HepG2 (cell line): ENCODE data around the gene ZNF506. TPM values are rescaled to one million over a fixed set of nuclear protein-coding genes. Genes with fewer than 3 reads are reported as not detected.

Source experiments
- ATAC-seq: fragments of 200-7000 bp; cut with Tn5 transposase; 3 replicates; pipeline ENCODE4 v1.9.1; 2020; ENCODE audit warnings: mild to moderate bottlenecking, moderate library complexity
- BruUV-seq: library from RNA; stranded (reverse); fragments of 400-500 nt; replicated peaks from 2 replicates; lab custom pipeline; 2021; lab: Mats Ljungman, UMichigan
- CTCF ChIA-PET: fragments of 300-600 bp; formaldehyde crosslinking; extraction: SDS; loops from one replicate; lab custom pipeline; 2021; ENCODE audit warnings: low total read pairs, inconsistent platforms, low intra/inter-chr PET ratio; lab: Yijun Ruan, JAX
- POLR2A ChIA-PET: fragments of 350-600 bp; sonication (Branson Sonifier 250); formaldehyde crosslinking; loops from one replicate; lab custom pipeline; 2020; ENCODE audit warnings: antibody characterized with exemption, inconsistent platforms; lab: Yijun Ruan, JAX
- DNase-seq: peaks from one replicate; pipeline ENCODE4 v3.0.0-alpha.2; 2015; ENCODE audit warnings: low spot score
- FAIRE-seq: peaks from 3 replicates; lab custom pipeline; 2011; peaks lifted over from hg19 to GRCh38; lab: Jason Lieb, UNC
- H2AFZ ChIP-seq: one replicate; pipeline ENCODE4 v1.6.1; 2011; ENCODE audit warnings: low read length, inconsistent platforms
- H3K27ac ChIP-seq: fragments of 300-600 bp; 3 replicates; pipeline ENCODE4 v1.8.0; 2011; ENCODE audit warnings: mixed run types, mild to moderate bottlenecking, mixed read lengths, low read length, inconsistent platforms; ENCODE audit not compliant: insufficient read depth; ENCODE audit errors: extremely low read length
- H3K27me3 ChIP-seq, 2 experiments: fragments of 200-600 bp in 1 of 2; 2 replicates in 1 of 2; 3 replicates in 1 of 2; pipeline versions ENCODE4 v1.6.0 to v1.8.0; 2011; ENCODE audit warnings: low read length in 2 of 2, mild to moderate bottlenecking in 2 of 2, moderate library complexity in 2 of 2, inconsistent platforms in 1 of 2; ENCODE audit not compliant: insufficient read depth in 2 of 2, control insufficient read depth in 1 of 2
- H3K36me3 ChIP-seq, 2 experiments: fragments of 200-600 bp in 1 of 2; replicated peaks in 1 of 2; 2 replicates in 1 of 2; 3 replicates in 1 of 2; pipeline versions ENCODE4 v1.5.1 to v1.8.0; 2011; ENCODE audit warnings: low read length in 2 of 2, inconsistent platforms in 1 of 2; ENCODE audit not compliant: insufficient read depth in 2 of 2, control insufficient read depth in 1 of 2
- H3K4me1 ChIP-seq: 2 replicates; pipeline ENCODE4 v1.5.1; 2012; ENCODE audit warnings: low read length, inconsistent platforms; ENCODE audit not compliant: insufficient read depth
- H3K4me2 ChIP-seq: 2 replicates; pipeline ENCODE4 v1.6.0; 2011; ENCODE audit warnings: low read depth, low read length, inconsistent platforms
- H3K4me3 ChIP-seq, 3 experiments: fragments of 200-600 bp in 1 of 3; sonication (generic), shearing (Covaris generic) in 1 of 3; replicated peaks in 1 of 3; 2 replicates each; pipeline ENCODE4 v1.5.1; 2011 to 2016; ENCODE audit warnings: low read length in 3 of 3, inconsistent platforms in 2 of 3, low read depth in 2 of 3, mild to moderate bottlenecking in 2 of 3, control low read depth in 1 of 3, mixed read lengths in 1 of 3; ENCODE audit not compliant: insufficient read depth in 1 of 3
- H3K79me2 ChIP-seq: one replicate; pipeline ENCODE4 v1.6.1; 2011; ENCODE audit warnings: low read length, inconsistent platforms; ENCODE audit not compliant: insufficient read depth
- H3K9ac ChIP-seq: 2 replicates; pipeline ENCODE4 v1.6.0; 2011; ENCODE audit warnings: mild to moderate bottlenecking, low read depth, low read length, inconsistent platforms; ENCODE audit not compliant: insufficient read depth
- H3K9me3 ChIP-seq: 2 replicates; pipeline ENCODE4 v1.5.1; 2012; ENCODE audit warnings: mild to moderate bottlenecking, low read length
- H4K20me1 ChIP-seq: 2 replicates; pipeline ENCODE4 v1.6.0; 2011; ENCODE audit warnings: inconsistent platforms, mild to moderate bottlenecking, low read length, moderate library complexity; ENCODE audit not compliant: insufficient read depth
- FOXA1 ChIP-seq, 2 experiments: fragments of 450-650 bp in 1 of 2; sonication (generic) in 1 of 2; formaldehyde crosslinking in 1 of 2; IDR thresholded peaks; 2 replicates each; pipeline versions ENCODE4 v1.4.0 to v1.6.1; 2016 to 2020; ENCODE audit warnings: missing genetic modification reagents in 1 of 2
- MED8 ChIP-seq: sonication (generic); formaldehyde crosslinking; IDR thresholded peaks from 2 replicates; pipeline ENCODE4 v1.8.1; 2023; ENCODE audit warnings: mild to moderate bottlenecking, missing genetic modification reagents; ENCODE audit not compliant: insufficient replicate concordance
- NONO ChIP-seq, 2 experiments: fragments of 450-650 bp in 1 of 2; sonication (generic) in 1 of 2; formaldehyde crosslinking in 1 of 2; IDR thresholded peaks in 1 of 2; conservative IDR thresholded peaks in 1 of 2; 2 replicates each; pipeline versions ENCODE4 v1.6.1 to v1.8.0; 2017 to 2022; ENCODE audit warnings: mild to moderate bottlenecking in 1 of 2, missing genetic modification reagents in 1 of 2, moderate library complexity in 1 of 2
- SRSF1 ChIP-seq: fragments of 200-400 bp; formaldehyde crosslinking; optimal IDR thresholded peaks from 2 replicates; pipeline ENCODE3; 2017; ENCODE audit warnings: mild to moderate bottlenecking, low read depth, low read length, moderate library complexity
- TEAD2 ChIP-seq: sonication (generic); formaldehyde crosslinking; IDR thresholded peaks from 2 replicates; pipeline ENCODE4 v1.9.0; 2021; ENCODE audit warnings: missing genetic modification reagents
- ZFP36 ChIP-seq: fragments of 150-350 bp; IDR thresholded peaks from 2 replicates; pipeline ENCODE4 v1.6.1; 2018; ENCODE audit warnings: borderline replicate concordance, low read length, low read depth; ENCODE audit not compliant: partially characterized antibody
- ZNF432 ChIP-seq: sonication (generic); formaldehyde crosslinking; IDR thresholded peaks from 2 replicates; pipeline ENCODE4 v1.5.0; 2020; ENCODE audit warnings: missing genetic modification reagents, mild to moderate bottlenecking, borderline replicate concordance
- ZNF557 ChIP-seq: sonication (generic); formaldehyde crosslinking; IDR thresholded peaks from 2 replicates; pipeline ENCODE4 v1.4.0; 2020; ENCODE audit warnings: missing genetic modification reagents
- WGBS: methylation state at CpG from one replicate; pipeline ENCODE4 v1.1.6; 2017; ENCODE audit warnings: low lambda C conversion rate; 5-methylcytosine and 5-hydroxymethylcytosine counted together
- in situ Hi-C: cut with HindIII; loops from 2 replicates; pipeline ENCODE4 v1.10.0; 2017; ENCODE audit warnings: low pct_unique_long_range_greater_than_20kb; ENCODE audit not compliant: extremely low pct_ligation_motif_present
- intact Hi-C: fragments of 100-400 bp; cut with micrococcal nuclease; formaldehyde crosslinking; loops from one replicate; pipeline ENCODE4 v1.10.0; 2022; ENCODE audit not compliant: unreplicated experiment
- polyA plus RNA-seq, 8 experiments: library from polyadenylated mRNA; depleted of rRNA in 3 of 8; stranded (reverse) in 7 of 8; unstranded in 1 of 8; fragments of >200 nt; fragmentation: Illumina TruSeq in 4 of 8; extraction: Trizol in 4 of 8; gene quantifications; 2 replicates each; pipeline versions ENCODE4 v1.2.1 to v1.2.3, GENCODE V29; 2011 to 2016; ENCODE audit warnings: low read depth in 4 of 8, missing spikeins in 1 of 8, mixed read lengths in 1 of 8; ENCODE audit not compliant: insufficient read depth in 1 of 8
- total RNA-seq, 5 experiments: library from RNA; depleted of rRNA; stranded (reverse); fragments of >200 nt; fragmentation: Illumina TruSeq; extraction: Trizol; gene quantifications; 2 replicates each; pipeline ENCODE4 v1.2.3, GENCODE V29; 2016; ENCODE audit warnings: low read depth in 1 of 5
- TF ChIP-seq, protein P1 (sequence below): IDR thresholded peaks from 2 replicates; pipeline ENCODE4 v1.6.1; 2016
- TF ChIP-seq, protein P2 (sequence below): sonication (generic); formaldehyde crosslinking; IDR thresholded peaks from 2 replicates; pipeline ENCODE4; 2020; ENCODE audit warnings: missing genetic modification reagents, mild to moderate bottlenecking, borderline replicate concordance
- TF ChIP-seq, protein P3 (sequence below): sonication (generic); formaldehyde crosslinking; IDR thresholded peaks from 2 replicates; pipeline ENCODE4 v1.4.0; 2020; ENCODE audit warnings: low read depth, missing genetic modification reagents

ZNF506 gene
- total and polyA plus RNA-seq, 2 of the 13 experiments (the other 11 are each of a cell fraction or from before 2014, with no cell fraction given) = not detected

DNA sequence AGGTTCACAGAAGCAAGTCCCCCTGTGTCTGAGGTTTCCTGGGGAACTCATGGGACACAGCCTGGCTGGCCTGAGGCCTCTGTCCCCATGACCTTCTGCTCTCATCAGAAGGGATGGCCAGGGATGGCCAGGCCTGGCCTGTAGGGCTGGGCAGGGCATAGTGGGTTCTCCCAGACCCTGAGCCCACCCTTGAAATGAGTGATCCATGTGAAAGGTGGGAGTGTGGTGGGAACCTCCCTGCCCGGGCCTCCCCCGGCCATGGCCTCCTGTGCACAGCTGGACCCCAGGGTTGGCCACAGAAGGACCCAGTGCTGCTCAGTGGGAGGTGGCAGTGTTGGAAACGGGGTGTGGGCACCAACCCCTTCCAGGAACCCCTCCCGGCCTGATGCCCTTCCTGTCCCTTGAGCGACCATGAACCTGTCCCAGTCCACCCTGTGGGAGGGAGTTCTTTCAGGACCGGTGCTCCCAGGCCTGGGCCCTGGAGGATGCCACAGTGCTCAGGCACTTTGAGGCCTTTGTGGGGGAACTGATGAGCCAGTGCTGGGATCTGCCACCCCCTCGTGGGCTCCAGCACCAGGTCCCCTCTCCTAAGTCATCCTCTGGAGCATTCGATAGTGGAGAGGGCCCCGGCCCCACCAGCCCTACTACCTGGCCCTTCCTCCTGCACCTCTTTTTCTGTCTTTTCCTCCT is 73.2 kb downstream of the ZNF506 start (continued):
- TF ChIP-seq, protein P1, sequence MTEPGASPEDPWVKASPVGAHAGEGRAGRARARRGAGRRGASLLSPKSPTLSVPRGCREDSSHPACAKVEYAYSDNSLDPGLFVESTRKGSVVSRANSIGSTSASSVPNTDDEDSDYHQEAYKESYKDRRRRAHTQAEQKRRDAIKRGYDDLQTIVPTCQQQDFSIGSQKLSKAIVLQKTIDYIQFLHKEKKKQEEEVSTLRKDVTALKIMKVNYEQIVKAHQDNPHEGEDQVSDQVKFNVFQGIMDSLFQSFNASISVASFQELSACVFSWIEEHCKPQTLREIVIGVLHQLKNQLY = no peak
- no peak for TF ChIP-seq ZFP36

DNA sequence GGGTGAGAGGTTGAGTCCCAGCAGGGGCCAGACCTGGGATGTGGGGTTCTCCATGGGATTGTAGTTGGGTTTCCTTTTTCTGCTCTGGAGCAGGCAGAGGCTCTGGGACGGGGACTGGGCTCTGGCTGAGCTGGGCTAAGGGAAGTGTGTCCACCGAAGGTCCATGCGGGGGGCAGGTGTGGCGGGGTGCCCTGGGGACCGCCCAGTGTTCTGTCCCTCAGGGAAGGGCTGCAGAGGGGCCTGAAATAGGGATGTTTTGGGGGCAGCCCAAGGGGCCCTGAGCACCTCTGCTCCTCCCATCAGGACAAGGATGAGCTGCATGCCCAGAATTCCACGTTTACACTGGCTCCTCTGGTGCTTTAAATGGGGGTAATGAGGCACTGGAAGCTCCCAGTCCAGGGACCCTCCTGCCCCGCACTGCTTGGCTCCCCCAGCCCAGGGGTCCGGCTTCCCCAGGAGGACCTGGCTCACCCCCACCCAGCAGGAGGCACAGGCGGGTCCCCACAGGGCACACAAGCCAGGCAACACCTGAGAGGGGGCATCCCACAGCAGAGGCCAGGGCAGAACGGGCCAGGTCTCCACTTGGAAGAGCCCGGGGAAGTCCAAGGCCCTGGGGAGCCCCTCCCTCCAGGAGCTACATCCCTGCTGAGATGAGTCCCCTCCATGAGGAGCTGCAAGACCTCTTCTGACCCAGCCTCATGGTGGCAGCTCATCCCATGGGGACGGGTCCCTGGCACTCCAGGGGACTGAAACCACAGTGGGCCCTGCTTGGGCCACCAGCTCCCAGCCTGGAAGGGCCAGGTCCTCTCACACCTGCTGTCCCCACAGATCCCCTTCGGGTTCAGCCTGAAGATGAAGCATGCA is 74.0 kb downstream of the ZNF506 start:
- no peak for DNase-seq
- intact Hi-C loops (no loop called here), in situ Hi-C loops (no loop called here)
- Histone ChIP-seq H3K27me3 (peaks cover 7 to 47% of the 10 kb centered on the region in 2 experiments; a peak in 4 of 5 replicates), H3K9ac (no peak overlapping the region), H3K36me3 (no peaks in the 10 kb centered on the region), H2AFZ (no peak overlapping the region), H4K20me1 (no peaks in the 10 kb centered on the region), H3K4me2 (no peak overlapping the region), H3K4me1 (peaks cover 11% of the 10 kb centered on the region), H3K9me3 (no peaks in the 10 kb centered on the region), H3K79me2 (no peaks in the 10 kb centered on the region), H3K4me3 (no peak overlapping the region), H3K27ac (no peak overlapping the region)
- no TSS peak for BruUV-seq
- CTCF ChIA-PET = no interaction called here
- no peak; the same call in 2 of the 3 replicates for ATAC-seq
- no peak for FAIRE-seq
- 9% methylated on average over 6 of the region's 13 CpGs for WGBS
- POLR2A ChIA-PET = no interaction called here
- TF ChIP-seq SRSF1 = no peak
- no peak for TF ChIP-seq TEAD2
- TF ChIP-seq, protein P2, sequence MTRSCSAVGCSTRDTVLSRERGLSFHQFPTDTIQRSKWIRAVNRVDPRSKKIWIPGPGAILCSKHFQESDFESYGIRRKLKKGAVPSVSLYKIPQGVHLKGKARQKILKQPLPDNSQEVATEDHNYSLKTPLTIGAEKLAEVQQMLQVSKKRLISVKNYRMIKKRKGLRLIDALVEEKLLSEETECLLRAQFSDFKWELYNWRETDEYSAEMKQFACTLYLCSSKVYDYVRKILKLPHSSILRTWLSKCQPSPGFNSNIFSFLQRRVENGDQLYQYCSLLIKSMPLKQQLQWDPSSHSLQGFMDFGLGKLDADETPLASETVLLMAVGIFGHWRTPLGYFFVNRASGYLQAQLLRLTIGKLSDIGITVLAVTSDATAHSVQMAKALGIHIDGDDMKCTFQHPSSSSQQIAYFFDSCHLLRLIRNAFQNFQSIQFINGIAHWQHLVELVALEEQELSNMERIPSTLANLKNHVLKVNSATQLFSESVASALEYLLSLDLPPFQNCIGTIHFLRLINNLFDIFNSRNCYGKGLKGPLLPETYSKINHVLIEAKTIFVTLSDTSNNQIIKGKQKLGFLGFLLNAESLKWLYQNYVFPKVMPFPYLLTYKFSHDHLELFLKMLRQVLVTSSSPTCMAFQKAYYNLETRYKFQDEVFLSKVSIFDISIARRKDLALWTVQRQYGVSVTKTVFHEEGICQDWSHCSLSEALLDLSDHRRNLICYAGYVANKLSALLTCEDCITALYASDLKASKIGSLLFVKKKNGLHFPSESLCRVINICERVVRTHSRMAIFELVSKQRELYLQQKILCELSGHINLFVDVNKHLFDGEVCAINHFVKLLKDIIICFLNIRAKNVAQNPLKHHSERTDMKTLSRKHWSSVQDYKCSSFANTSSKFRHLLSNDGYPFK (CRISPR knock-in tag) = no peak
- TF ChIP-seq ZNF557 (CRISPR knock-in tag) = no peak
- TF ChIP-seq, protein P3, sequence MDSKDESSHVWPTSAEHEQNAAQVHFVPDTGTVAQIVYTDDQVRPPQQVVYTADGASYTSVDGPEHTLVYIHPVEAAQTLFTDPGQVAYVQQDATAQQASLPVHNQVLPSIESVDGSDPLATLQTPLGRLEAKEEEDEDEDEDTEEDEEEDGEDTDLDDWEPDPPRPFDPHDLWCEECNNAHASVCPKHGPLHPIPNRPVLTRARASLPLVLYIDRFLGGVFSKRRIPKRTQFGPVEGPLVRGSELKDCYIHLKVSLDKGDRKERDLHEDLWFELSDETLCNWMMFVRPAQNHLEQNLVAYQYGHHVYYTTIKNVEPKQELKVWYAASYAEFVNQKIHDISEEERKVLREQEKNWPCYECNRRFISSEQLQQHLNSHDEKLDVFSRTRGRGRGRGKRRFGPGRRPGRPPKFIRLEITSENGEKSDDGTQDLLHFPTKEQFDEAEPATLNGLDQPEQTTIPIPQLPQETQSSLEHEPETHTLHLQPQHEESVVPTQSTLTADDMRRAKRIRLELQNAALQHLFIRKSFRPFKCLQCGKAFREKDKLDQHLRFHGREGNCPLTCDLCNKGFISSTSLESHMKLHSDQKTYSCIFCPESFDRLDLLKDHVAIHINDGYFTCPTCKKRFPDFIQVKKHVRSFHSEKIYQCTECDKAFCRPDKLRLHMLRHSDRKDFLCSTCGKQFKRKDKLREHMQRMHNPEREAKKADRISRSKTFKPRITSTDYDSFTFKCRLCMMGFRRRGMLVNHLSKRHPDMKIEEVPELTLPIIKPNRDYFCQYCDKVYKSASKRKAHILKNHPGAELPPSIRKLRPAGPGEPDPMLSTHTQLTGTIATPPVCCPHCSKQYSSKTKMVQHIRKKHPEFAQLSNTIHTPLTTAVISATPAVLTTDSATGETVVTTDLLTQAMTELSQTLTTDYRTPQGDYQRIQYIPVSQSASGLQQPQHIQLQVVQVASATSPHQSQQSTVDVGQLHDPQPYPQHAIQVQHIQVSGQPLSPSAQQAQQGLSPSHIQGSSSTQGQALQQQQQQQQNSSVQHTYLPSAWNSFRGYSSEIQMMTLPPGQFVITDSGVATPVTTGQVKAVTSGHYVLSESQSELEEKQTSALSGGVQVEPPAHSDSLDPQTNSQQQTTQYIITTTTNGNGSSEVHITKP (CRISPR knock-in tag) = no peak
- no peak for TF ChIP-seq FOXA1 (IDR thresholded peaks at IDR 0.05)
- no peak for TF ChIP-seq FOXA1 (CRISPR knock-in tag; IDR thresholded peaks at IDR 0.05)
- TF ChIP-seq ZNF432 (CRISPR knock-in tag) = no peak
- no peak for TF ChIP-seq MED8 (CRISPR knock-in tag)
- TF ChIP-seq NONO (IDR thresholded peaks at IDR 0.05) = no peak
- TF ChIP-seq NONO (CRISPR knock-in tag; conservative IDR thresholded peaks at IDR 0.05) = no peak
